GM18951 (cell line): ENCODE results near the gene EAPP.
"Not testable (repeated sequence)": the region's sequence is repeated elsewhere in the genome, so short reads cannot be mapped to it uniquely, and the experiment has no call there.

Experiments used
- POLR2A ChIP-seq: IDR thresholded peaks from 4 replicates; pipeline ENCODE4 v1.6.1; 2011; ENCODE audit warnings: mild to moderate bottlenecking; ENCODE audit not compliant: insufficient read length, insufficient read depth; ENCODE audit errors: extremely low read depth
- in situ Hi-C: fragments of 300-500 bp; cut with MboI; formaldehyde crosslinking; loops from one replicate; pipeline ENCODE4 v1.12.0; 2022; ENCODE audit warnings: low sequenced_read_pairs, mixed read lengths, inconsistent platforms; ENCODE audit not compliant: unreplicated experiment

EAPP gene

DNA sequence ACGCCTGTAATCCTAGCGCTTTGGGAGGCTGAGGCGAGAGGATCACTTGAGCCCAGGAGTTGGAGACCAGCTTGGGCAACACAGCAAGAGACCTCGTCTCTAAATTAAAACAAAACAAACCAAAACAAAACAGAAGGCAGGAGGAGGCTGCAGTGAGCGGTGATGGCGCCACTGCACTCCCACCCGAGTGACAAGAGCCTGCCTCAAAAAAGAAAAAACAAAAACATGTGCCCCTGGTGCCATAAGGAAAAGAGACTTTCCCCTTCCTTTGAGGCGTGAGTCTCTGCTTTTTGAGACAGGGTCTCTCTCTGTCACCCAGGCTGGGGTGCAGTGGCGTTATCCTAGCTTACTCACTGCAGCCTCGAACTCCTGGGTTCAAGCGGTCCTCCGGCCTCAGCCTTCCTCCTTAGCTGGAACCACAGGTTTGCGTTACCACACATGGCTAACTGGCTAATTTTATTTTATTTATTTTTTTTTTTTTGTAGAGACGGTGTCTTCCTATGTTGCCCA is 9.0 kb upstream of the EAPP start:
- in situ Hi-C loops, result no loop called here
- no peak for TF ChIP-seq POLR2A

GRCh38 chr14:34547136-34547520 is 7.6 kb upstream of the EAPP start:
- in situ Hi-C loops, result not testable (repeated sequence)

DNA sequence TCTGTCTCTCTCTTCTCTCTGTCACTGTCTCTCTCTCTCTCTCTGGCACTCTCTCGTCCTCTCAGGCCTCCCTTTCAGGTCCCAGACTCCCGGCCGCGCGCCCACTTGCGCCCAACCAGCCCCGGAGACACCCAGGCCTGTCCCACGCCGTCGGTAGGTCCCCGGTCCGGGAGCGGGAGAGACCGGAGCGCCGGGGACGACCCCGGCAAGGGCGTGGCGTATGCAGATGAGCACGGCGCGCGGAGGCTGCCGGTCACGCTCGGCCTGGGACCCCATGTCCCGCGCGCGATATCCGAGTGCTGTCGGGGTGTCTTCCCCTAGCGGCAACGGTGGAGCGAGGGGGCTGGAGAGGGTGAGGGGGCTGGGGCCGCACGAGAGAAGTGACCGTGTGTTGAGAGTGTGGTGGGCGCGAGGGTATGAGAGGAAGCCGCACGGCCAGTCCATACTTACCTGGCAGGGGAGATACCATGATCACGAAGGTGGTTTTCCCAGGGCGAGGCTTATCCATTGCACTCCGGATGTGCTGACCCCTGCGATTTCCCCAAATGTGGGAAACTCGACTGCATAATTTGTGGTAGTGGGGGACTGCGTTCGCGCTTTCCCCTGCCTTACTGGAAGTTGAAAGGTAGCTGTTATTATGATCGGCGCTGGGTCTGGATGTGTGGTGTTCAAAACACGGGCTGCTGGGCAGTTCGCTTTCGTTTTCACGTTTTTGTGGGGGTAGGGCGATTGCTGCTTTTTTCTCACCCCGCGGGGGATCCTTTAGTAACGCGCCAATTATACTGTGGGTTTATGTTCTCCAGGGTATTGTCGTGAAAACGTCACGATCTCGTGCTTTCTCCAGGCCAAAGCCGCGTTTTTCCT is 7.0 kb upstream of the EAPP start:
- in situ Hi-C loops, result not testable (repeated sequence)

DNA sequence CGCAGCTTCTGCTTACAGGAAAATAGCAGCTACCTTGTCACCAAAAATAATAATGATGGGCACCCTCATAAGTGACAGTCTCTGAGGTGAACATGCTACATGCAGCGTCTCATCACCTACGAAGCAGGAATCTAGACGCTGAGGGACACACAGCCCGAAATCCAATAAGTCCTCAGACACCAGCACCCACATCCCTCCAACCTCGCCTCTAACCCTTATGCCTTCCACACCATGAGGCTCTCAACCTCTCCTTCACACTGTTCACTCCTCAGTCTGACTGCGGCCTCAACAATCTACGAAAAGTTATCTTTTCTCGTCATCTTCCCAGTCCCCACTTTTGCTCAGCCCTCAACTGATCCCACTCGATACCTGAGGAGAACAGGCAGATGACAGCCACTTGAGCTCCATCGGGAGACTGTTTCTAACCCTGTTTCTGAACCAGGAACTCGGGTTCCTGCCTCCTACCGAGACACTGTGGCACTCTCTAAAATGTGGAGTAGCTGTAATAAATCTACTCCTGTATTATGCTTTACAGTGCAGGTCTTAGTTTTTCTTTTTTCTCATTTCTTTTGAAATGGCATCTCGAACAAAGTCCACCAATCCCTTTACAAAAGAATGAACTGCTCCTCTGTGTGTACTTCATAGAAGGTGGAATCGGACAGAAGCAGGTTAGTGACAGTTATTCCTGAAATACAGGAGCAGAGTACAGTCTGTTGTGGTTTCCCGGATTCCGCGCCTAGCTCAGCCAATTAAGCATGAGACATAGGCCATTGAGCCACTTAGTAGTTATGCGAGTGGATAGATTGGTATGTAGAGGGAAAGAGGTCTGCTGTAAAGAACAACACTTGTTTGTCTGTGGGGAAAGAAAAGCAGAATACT is 919 bp upstream of the EAPP start:
- in situ Hi-C loops, result not testable (repeated sequence)

DNA sequence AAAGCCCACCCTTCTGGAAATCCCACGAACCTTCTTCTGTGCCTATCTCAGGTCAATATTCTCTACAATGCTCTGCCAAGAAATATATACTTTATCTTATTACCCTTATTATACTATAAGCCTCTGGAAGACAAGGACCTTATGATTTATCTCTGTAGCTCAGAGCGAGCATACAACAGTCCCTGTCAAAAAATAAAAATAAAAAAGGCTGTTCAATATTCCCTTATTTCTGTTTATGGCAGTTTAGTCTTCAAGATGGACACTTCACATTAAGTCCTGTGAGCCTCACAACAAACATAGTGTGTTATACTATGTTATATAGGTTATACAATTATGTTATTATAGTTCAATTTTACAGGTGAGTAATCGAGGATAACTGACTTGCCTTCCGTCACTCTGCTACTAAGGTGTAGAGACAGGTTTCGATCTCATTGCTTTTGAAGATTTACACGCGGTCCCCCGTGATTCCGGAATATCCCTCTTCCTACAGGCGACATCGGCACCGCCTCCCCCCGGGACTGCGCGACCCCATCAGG is 562 bp downstream of the EAPP start:
- in situ Hi-C loops, result no loop called here

DNA sequence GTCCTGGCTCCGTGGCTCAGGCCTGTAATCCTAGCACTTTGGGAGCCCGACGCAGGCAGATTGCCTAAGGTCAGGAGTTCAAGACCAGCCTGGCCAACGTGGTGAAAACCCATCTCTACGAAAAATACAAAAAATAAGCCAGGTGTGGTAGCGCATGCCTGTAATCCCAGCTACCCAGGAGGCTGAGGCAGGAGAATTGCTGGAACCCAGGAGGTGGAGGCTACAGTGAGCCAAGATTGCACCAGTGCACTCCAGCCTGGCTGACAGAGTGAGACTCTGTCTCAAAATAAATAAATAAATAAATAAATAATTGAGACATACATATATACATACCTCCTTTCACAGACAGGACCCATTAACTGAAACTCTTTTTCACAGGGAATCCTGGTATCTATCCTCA is 1.4 kb downstream of the EAPP start:
- in situ Hi-C loops, result not testable (repeated sequence)

More for the DNA sequence above, 562 bp downstream of the EAPP start:
- TF ChIP-seq POLR2A, result no peak

DNA sequence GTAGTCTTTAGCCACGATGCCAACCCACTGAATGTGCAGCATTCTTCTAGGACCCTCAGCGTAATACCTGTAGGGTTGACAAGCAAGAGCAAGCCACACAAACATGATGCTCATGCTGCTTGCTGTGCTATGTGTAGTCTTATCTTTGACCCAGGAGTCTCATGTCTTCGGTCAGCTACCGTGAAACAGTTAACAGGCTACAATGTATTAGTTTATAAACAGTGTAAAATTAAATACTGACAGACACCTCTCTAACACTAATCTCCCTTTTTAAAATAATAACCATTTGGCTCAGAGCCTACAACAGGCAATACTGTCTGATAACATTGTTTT is 1.9 kb downstream of the EAPP start:
- in situ Hi-C loops, result no loop called here
- no peak for TF ChIP-seq POLR2A

GRCh38 chr14:34536951-34537676 is 2.4 kb downstream of the EAPP start:
- in situ Hi-C loops, result no loop called here

GRCh38 chr14:34527591-34527990 is 11.9 kb downstream of the EAPP start:
- in situ Hi-C loops, result no loop called here

More at GRCh38 chr14:34536951-34537676, 2.4 kb downstream of the EAPP start:
- TF ChIP-seq POLR2A, result no peak

GRCh38 chr14:34524216-34524615 is 15.3 kb downstream of the EAPP start:
- in situ Hi-C loops, result not testable (repeated sequence)

More at GRCh38 chr14:34527591-34527990, 11.9 kb downstream of the EAPP start:
- TF ChIP-seq POLR2A, result no peak

GRCh38 chr14:34522496-34522895 is 17.0 kb downstream of the EAPP start:
- no peak for TF ChIP-seq POLR2A
- in situ Hi-C loops, result no loop called here

DNA sequence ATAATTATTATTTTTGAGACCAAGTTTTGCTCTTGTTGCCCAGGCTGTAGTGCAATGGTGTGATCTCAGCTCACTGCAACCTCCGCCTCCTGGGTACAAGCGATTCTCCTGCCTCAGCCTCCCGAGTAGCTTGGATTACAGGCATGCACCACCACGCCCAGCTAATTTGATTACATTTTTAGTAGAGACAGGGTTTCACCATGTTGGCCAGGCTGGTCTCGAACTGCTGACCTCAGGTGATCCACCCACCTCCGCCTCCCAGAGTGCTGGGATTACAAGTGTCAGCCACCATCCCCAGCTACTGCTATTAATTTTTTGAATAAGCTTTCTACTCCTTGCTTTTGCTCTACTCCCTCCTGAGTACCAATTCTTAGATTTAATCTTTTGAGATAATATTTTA is 18.4 kb downstream of the EAPP start:
- in situ Hi-C loops, result not testable (repeated sequence)

DNA sequence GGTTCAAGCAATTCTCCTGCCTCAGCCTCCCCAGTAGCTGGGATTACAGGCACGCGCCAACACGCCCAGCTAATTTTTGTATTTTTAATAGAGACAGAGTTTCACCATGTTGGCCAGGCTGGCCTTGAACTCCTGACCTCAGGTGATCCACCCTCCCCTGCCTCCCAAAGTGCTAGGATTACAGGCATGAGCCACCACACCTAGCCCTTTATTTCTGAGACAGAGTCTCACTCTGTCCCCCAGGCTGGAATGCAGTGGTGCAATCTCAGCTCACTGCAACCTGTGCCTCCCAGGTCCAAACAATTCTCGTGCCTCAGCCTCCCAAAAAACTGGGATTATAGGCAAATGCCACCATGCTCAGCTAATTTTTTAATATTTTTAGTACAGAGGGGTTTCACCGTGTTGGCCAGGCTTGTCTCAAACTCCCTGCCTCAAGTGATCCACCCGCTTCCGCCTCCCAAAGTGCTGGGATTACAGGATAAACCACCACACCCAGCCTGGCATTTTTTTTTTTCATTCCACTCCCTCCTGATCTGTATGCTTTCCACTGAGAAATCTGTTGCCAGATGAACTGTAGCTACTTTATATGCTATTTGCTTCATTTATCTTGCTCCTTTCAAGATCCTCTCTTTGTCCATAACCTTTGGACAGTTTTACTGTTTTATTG is 19.1 kb downstream of the EAPP start:
- in situ Hi-C loops, result not testable (repeated sequence)
